Activated CD8-positive, alpha-beta T cell treated with anti-CD3 and anti-CD28 coated beads for 36 hours (primary cell): ENCODE results near the gene CCL28. TPM values are rescaled to one million over a fixed set of nuclear protein-coding genes. Genes with fewer than 3 reads are reported as not detected.

Source experiments
- ATAC-seq: fragments of 200-7000 bp; cut with Tn5 transposase; one replicate; pipeline ENCODE4 v1.10.0; 2021; ENCODE audit warnings: mild to moderate bottlenecking, moderate library complexity
- CTCF ChIA-PET: fragments of 350-600 bp; sonication (Branson Sonifier 250); formaldehyde crosslinking; loops from one replicate; lab custom pipeline; 2021; ENCODE audit warnings: antibody characterized with exemption; lab: Charles Lee
- POLR2A ChIA-PET: fragments of 350-600 bp; sonication (Branson Sonifier 250); formaldehyde crosslinking; loops from one replicate; lab custom pipeline; 2021; ENCODE audit warnings: antibody characterized with exemption; lab: Charles Lee
- DNase-seq: peaks from one replicate; pipeline ENCODE4 v3.0.0-alpha.2; 2020
- H3K27ac Mint-ChIP-seq: one replicate; pipeline ENCODE4 v1.8.0; 2021; ENCODE audit warnings: mild to moderate bottlenecking, mixed read lengths
- H3K27me3 Mint-ChIP-seq: one replicate; pipeline ENCODE4 v1.8.0; 2021; ENCODE audit warnings: mixed read lengths
- H3K36me3 Mint-ChIP-seq: one replicate; pipeline ENCODE4 v1.8.0; 2021; ENCODE audit warnings: low read depth, mixed read lengths
- H3K4me1 Mint-ChIP-seq: one replicate; pipeline ENCODE4 v1.8.0; 2021; ENCODE audit warnings: low read depth, mixed read lengths
- H3K4me3 Mint-ChIP-seq: one replicate; pipeline ENCODE4 v1.8.0; 2021; ENCODE audit warnings: mild to moderate bottlenecking, moderate library complexity, mixed read lengths
- H3K9me3 Mint-ChIP-seq: one replicate; pipeline ENCODE4 v1.8.0; 2021; ENCODE audit warnings: mixed read lengths
- CTCF ChIP-seq: fragments of 200-600 bp; IDR thresholded peaks from one replicate; pipeline ENCODE4 v1.8.0; 2022; ENCODE audit warnings: antibody characterized with exemption, mild to moderate bottlenecking
- intact Hi-C: fragments of 100-400 bp; cut with micrococcal nuclease; formaldehyde crosslinking; loops from one replicate; pipeline ENCODE4 v1.10.0; 2022
- total RNA-seq, 2 experiments: library from RNA; stranded (reverse); gene quantifications; one replicate each; pipeline ENCODE4 v1.2.3, GENCODE V29; 2021

Gene CCL28
- total RNA-seq, 2 experiments from 2014 or later, result 12.4 to 15.0 TPM

- CTCF ChIA-PET, result interaction anchor here (3.1 kb wide), 1 partner anchor 10 kb away, joined by 16 read pairs; no protein-coding TSS in a partner anchor
- Mint-ChIP-seq H3K27ac (no peak overlapping the region), H3K9me3 (peaks cover 17% of the 10 kb centered on the region)
These were observed 12.1 kb downstream of the CCL28 start for GRCh38 chr5:43400082-43400481.

GRCh38 chr5:43396762-43397304 is 15.4 kb downstream of the CCL28 start:
- H3K9me3 Mint-ChIP-seq, result no peaks in the 10 kb centered on the region
- H3K36me3 Mint-ChIP-seq, result peaks cover 10% of the 10 kb centered on the region
- peak overlapping the region; percentile 95 for H3K27ac Mint-ChIP-seq
- H3K4me1 Mint-ChIP-seq, result peaks cover 29% of the 10 kb centered on the region
- ChIA-PET CTCF (interaction anchor here (0.7 to 1.8 kb wide), 5 partner anchors 84 to 488 kb away, joined by 3 to 7 read pairs (median 3); partner anchors contain the start of genes HMGCS1 and TMEM267), POLR2A (interaction anchor here (0.6 to 1.4 kb wide), 8 partner anchors 16 to 287 kb away, joined by 3 to 6 read pairs (median 3); partner anchors contain the start of genes HMGCS1 and TMEM267)
- peak; percentile 80 for DNase-seq
- no peaks in the 10 kb centered on the region for H3K27me3 Mint-ChIP-seq
- ATAC-seq, result peak; percentile 97
- TF ChIP-seq CTCF, result no peak
- H3K4me3 Mint-ChIP-seq, result peak overlapping the region; percentile 89
- intact Hi-C loops, result loop anchor here (5.0 to 10.0 kb wide), 2 partner anchors 85 to 322 kb away; partner anchors contain the start of gene TMEM267

More at GRCh38 chr5:43400082-43400481, 12.1 kb downstream of the CCL28 start:
- Mint-ChIP-seq H3K27me3 (no peaks in the 10 kb centered on the region), H3K4me3 (no peak overlapping the region), H3K36me3 (peaks cover 15% of the 10 kb centered on the region), H3K4me1 (peaks cover 20% of the 10 kb centered on the region)
- DNase-seq, result no peak
- no peak for TF ChIP-seq CTCF
- no peak for ATAC-seq
- POLR2A ChIA-PET, result no interaction called here
- intact Hi-C loops, result no loop called here

- H3K4me1 Mint-ChIP-seq, result peaks cover 25% of the 10 kb centered on the region
- ATAC-seq, result no peak
- no peak for TF ChIP-seq CTCF
- no peaks in the 10 kb centered on the region for H3K9me3 Mint-ChIP-seq
- ChIA-PET POLR2A (interaction anchor here (0.6 to 1.3 kb wide), 2 partner anchors 87 to 94 kb away, joined by 3 read pairs; no protein-coding TSS in a partner anchor), CTCF (interaction anchor here (0.5 to 4.1 kb wide), 59 partner anchors 9 to 482 kb away, joined by 3 to 36 read pairs (median 5); partner anchors contain the start of genes CCL28, HMGCS1, NIM1K and TMEM267)
- no peak overlapping the region for H3K27ac Mint-ChIP-seq
- peaks cover 9% of the 10 kb centered on the region for H3K36me3 Mint-ChIP-seq
- no peak for DNase-seq
- intact Hi-C loops, result loop anchor here (10.0 kb wide), 1 partner anchor 316 kb away; no protein-coding TSS in a partner anchor
- H3K4me3 Mint-ChIP-seq, result no peak overlapping the region
- no peaks in the 10 kb centered on the region for H3K27me3 Mint-ChIP-seq
These were observed 21.7 kb downstream of the CCL28 start for GRCh38 chr5:43390471-43390870.

- no peaks in the 10 kb centered on the region for H3K27me3 Mint-ChIP-seq
- TF ChIP-seq CTCF, result peak; percentile 88
- peak; percentile 67 for DNase-seq
- H3K4me3 Mint-ChIP-seq, result no peak overlapping the region
- peaks cover 9% of the 10 kb centered on the region for H3K36me3 Mint-ChIP-seq
- H3K27ac Mint-ChIP-seq, result no peak overlapping the region
- intact Hi-C loops, result loop anchor here (5.0 to 10.0 kb wide), 4 partner anchors 78 to 315 kb away; partner anchors contain the start of gene HMGCS1
- peaks cover 24% of the 10 kb centered on the region for H3K4me1 Mint-ChIP-seq
- ChIA-PET POLR2A (interaction anchor here (0.6 to 1.3 kb wide), 3 partner anchors 77 to 95 kb away, joined by 3 to 4 read pairs (median 3); no protein-coding TSS in a partner anchor), CTCF (interaction anchor here (0.5 to 4.1 kb wide), 71 partner anchors 10 to 481 kb away, joined by 3 to 36 read pairs (median 4); partner anchors contain the start of genes CCL28, HMGCS1, NIM1K and TMEM267)
- ATAC-seq, result peak; percentile 92
- H3K9me3 Mint-ChIP-seq, result no peaks in the 10 kb centered on the region
These were observed 22.4 kb downstream of the CCL28 start for GRCh38 chr5:43389679-43390329.
